Measurements from ENCODE around the gene CEP78.

Gene CEP78

DNA sequence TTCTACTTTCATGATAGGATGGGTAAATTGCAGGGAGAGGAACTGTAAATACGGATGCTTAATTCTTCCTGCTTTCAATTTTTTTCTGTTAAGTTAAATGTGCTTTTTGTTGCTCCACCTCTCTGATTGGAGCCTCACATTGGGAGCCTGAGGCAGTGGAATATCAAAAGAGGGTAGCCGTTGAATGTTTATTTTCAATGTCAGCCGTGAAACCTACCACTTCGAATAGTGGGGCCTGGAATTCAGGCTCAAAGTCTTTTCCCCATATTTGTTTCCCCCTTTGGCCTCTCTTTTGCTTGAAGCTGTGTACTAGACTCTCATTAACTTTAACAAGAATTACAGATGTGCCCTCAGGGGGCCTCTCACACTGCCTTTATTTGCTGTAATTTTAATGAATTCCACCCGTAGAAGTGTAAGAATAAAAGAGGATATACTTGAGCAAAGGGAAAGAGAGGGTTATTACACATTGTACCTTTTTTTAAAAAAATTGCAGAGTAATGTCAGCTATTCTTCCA, 90.0 kb downstream of the CEP78 start:
- no peaks in the 10 kb centered on the region for H3K36me3 ChIP-seq (ENCODE audit: insufficient read depth, low read length)
- no peak for TF ChIP-seq EZH2phosphoT487 (IDR thresholded peaks at IDR 0.05; ENCODE audit: borderline replicate concordance)
- TF ChIP-seq, protein P1, sequence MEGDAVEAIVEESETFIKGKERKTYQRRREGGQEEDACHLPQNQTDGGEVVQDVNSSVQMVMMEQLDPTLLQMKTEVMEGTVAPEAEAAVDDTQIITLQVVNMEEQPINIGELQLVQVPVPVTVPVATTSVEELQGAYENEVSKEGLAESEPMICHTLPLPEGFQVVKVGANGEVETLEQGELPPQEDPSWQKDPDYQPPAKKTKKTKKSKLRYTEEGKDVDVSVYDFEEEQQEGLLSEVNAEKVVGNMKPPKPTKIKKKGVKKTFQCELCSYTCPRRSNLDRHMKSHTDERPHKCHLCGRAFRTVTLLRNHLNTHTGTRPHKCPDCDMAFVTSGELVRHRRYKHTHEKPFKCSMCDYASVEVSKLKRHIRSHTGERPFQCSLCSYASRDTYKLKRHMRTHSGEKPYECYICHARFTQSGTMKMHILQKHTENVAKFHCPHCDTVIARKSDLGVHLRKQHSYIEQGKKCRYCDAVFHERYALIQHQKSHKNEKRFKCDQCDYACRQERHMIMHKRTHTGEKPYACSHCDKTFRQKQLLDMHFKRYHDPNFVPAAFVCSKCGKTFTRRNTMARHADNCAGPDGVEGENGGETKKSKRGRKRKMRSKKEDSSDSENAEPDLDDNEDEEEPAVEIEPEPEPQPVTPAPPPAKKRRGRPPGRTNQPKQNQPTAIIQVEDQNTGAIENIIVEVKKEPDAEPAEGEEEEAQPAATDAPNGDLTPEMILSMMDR (conservative IDR thresholded peaks at IDR 0.05; ENCODE audit: low read length) = no peak
- H3K9me2 ChIP-seq (replicated peaks; ENCODE audit: low read depth, low read length) = no peaks in the 10 kb centered on the region; the same call in 1 of the 2 replicates
- H3K27me3 ChIP-seq (ENCODE audit: insufficient read depth, low read length, poor library complexity, severe bottlenecking) = no peaks in the 10 kb centered on the region
- H3K9ac ChIP-seq (ENCODE audit: low read depth, low read length, poor library complexity, severe bottlenecking) = no peak overlapping the region
- no peak overlapping the region for H3K4me2 ChIP-seq (ENCODE audit: low read depth, low read length, poor library complexity, severe bottlenecking)
- no peak overlapping the region for H3K4me3 ChIP-seq (ENCODE audit: low read length, poor library complexity, severe bottlenecking)
- no peaks in the 10 kb centered on the region for H3F3A ChIP-seq (ENCODE audit: low read depth)
- no peaks in the 10 kb centered on the region for H3K4me1 ChIP-seq (ENCODE audit: insufficient read depth, low read length, poor library complexity, severe bottlenecking)
- H3K79me2 ChIP-seq (ENCODE audit: insufficient read depth, low read length) = no peaks in the 10 kb centered on the region
- H4K20me1 ChIP-seq (ENCODE audit: insufficient read depth, low read length, poor library complexity, severe bottlenecking) = no peaks in the 10 kb centered on the region
- no peak overlapping the region for H2AFZ ChIP-seq (ENCODE audit: low read length)
- no peaks in the 10 kb centered on the region for H3K9me3 ChIP-seq (ENCODE audit: insufficient read depth, low read depth, low read length)

DNA sequence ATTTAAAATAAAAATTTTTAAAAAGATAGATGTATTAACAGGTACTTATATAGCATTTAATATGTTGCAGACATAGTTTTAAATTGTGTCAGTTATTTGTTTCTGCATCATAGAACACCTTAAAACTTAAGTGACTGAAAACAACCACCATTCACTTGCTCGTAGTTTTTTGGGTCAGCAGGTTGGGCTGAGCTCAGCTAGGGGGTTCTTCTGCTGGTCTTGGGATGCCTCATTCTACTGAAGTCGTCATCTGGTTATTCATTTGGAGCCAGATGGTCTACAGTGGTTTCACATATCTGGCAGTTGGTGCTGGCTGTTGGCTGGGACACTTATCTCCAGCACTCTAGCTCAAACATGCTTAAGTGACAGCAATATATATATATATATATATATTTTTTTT, 90.7 kb downstream of the CEP78 start:
- Histone ChIP-seq H3K9ac (ENCODE audit: low read depth, low read length, poor library complexity, severe bottlenecking) (no peak overlapping the region), H4K20me1 (ENCODE audit: insufficient read depth, low read length, poor library complexity, severe bottlenecking) (no peaks in the 10 kb centered on the region), H3K4me3 (ENCODE audit: low read length, poor library complexity, severe bottlenecking) (no peak overlapping the region), H3K36me3 (ENCODE audit: insufficient read depth, low read length) (no peaks in the 10 kb centered on the region), H2AFZ (ENCODE audit: low read length) (no peak overlapping the region), H3K4me1 (ENCODE audit: insufficient read depth, low read length, poor library complexity, severe bottlenecking) (no peaks in the 10 kb centered on the region), H3K27me3 (ENCODE audit: insufficient read depth, low read length, poor library complexity, severe bottlenecking) (no peaks in the 10 kb centered on the region), H3K9me3 (ENCODE audit: insufficient read depth, low read depth, low read length) (no peaks in the 10 kb centered on the region), H3K4me2 (ENCODE audit: low read depth, low read length, poor library complexity, severe bottlenecking) (no peak overlapping the region), H3F3A (ENCODE audit: low read depth) (no peaks in the 10 kb centered on the region), H3K9me2 (replicated peaks; ENCODE audit: low read depth, low read length) (no peaks in the 10 kb centered on the region; the same call in 1 of the 2 replicates), H3K79me2 (ENCODE audit: insufficient read depth, low read length) (no peaks in the 10 kb centered on the region)
- TF ChIP-seq, protein P1 (conservative IDR thresholded peaks at IDR 0.05; ENCODE audit: low read length) = no peak
- no peak for TF ChIP-seq EZH2phosphoT487 (IDR thresholded peaks at IDR 0.05; ENCODE audit: borderline replicate concordance)

Data from Loucy (cell line).